ENCODE results near the gene USP1.

USP1 gene

DNA sequence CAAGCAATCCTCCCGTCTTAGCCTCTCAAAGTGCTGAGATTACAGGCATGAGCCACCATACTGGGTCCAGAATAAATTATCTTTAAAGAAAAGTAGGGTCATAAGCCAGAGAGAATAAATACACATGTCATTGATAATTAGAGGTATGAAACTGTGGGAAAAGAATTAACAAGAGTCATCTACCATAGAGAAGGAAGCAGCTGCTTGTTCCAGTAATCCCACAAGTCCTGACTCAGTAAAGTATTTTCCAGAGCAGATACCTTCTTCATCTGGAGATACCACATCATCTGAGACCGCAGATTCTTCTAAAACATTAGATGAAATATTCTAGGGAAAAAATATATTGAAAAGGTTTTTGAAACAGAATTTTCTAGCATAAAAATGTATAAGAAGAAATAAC lies 55.7 kb downstream of the USP1 start:
- DNase-seq = no peak

DNA sequence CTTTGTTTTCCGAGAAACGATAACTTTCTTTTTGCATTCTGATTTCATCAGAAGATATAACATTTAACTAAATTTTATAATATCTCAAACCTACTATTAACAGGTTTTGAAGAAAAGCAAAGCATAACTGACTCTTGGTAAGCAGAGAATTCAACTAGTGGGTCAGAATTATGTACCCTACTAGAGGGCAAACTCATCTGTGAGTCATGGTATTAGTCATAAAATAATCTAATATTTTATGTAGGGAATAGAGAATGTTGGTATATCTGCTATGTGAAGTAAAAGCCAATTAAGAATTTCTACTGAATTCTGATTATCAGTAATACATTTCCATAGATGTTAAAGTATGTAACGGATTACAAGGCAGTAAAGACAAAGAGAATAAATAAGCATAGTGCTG lies 56.8 kb downstream of the USP1 start:
- DNase-seq = no peak

DNA sequence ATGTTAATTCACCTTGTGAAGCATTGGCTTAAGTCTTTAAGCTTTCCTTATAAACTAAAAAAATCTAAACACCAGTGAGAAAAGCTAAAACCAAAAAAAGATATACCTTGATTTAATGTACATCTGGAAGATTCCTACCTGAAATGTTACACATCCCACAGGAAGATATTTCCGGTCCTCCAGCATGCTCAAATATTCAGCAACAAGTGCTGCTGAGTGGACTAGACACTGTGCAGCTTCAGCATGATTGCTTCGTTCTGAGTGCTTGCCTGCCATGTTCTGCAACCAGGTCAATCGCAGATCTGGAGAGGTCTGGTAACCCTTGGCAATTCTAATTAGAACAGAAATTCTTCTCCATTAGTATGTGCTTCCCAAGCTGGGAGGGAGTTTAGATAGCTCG lies 57.3 kb downstream of the USP1 start:
- no peak for DNase-seq

DNA sequence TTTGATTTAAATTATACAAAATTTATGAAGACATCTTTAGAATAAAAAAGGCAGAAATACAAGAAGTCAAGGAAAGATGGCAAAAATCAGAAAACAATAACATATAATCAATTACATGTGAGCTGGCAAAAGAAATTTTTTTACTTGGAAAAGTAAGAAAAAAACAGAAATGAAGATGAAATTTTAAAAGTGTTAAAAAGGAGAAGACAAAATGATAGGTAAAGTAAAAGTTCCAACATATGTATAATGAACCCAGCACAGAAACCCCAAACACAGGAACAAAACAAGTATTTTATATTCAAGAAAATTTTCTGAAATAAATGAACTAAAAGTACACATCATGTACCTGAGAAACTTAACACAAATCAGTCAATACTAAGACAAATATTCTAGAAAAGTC lies 63.4 kb downstream of the USP1 start:
- no peak for DNase-seq
